Esophagus squamous epithelium (tissue), 5 donors: ENCODE measurements around the gene ZNF76. TPM values are rescaled to one million over a fixed set of nuclear protein-coding genes. Genes with fewer than 3 reads are reported as not detected.

Experiments used
- DNase-seq: peaks from one replicate; lab custom pipeline; 2025; lab: John Stamatoyannopoulos, UW
- H3K27ac ChIP-seq, 4 donors: fragments of 200-600 bp; sonication (generic); one replicate each; pipeline ENCODE4 v1.5.1; 2016 to 2019; ENCODE audit warnings: mild to moderate bottlenecking in 1 of 4
- H3K27me3 ChIP-seq, 4 donors: fragments of 200-600 bp; sonication (generic); 1 replicate in 3 of 4; 2 replicates in 1 of 4; pipeline versions ENCODE4 v1.5.1 to v1.6.0; 2017 to 2021; ENCODE audit warnings: antibody characterized with exemption in 1 of 4
- H3K36me3 ChIP-seq, 3 donors: fragments of 200-600 bp; sonication (generic); one replicate each; pipeline ENCODE4 v1.5.1; 2016 to 2019
- H3K4me1 ChIP-seq, 3 donors: fragments of 200-600 bp; sonication (generic); one replicate each; pipeline ENCODE4 v1.5.1; 2017 to 2019
- H3K4me3 ChIP-seq, 4 donors: fragments of 200-600 bp; sonication (generic); 1 replicate in 3 of 4; 2 replicates in 1 of 4; pipeline ENCODE4 v1.5.1; 2016 to 2019; ENCODE audit warnings: mild to moderate bottlenecking in 2 of 4, moderate library complexity in 1 of 4
- H3K9me3 ChIP-seq, 3 donors: fragments of 200-600 bp; sonication (generic); one replicate each; pipeline ENCODE4 v1.5.1; 2016 to 2019
- POLR2A ChIP-seq, 4 donors: fragments of 450-650 bp; IDR thresholded peaks; one replicate each; pipeline ENCODE4 v1.6.1; 2017; ENCODE audit warnings: antibody characterized with exemption in 4 of 4, mild to moderate bottlenecking in 4 of 4, moderate library complexity in 3 of 4
- WGBS, 2 donors: methylation state at CpG; one replicate each; pipeline ENCODE4 v1.1.5; 2018; 5-methylcytosine and 5-hydroxymethylcytosine counted together
- intact Hi-C: fragments of 100-400 bp; cut with DNase I; formaldehyde crosslinking; loops from one replicate; pipeline ENCODE4 v1.15.0; 2022
- total RNA-seq, 4 donors: library from RNA; depleted of rRNA; stranded (reverse); fragments of >200 nt; gene quantifications; one replicate each; pipeline ENCODE4 v1.1.0, GENCODE V29; 2016
- TF ChIP-seq, protein P1 (sequence below), 6 experiments: fragments of 450-650 bp in 4 of 6; fragments of 200-600 bp in 2 of 6; sonication (generic) in 2 of 6; IDR thresholded peaks; one replicate each; pipeline ENCODE4 v1.5.1; 2016 to 2019; ENCODE audit warnings: antibody characterized with exemption in 6 of 6, mild to moderate bottlenecking in 4 of 6, moderate library complexity in 4 of 6
- donor health status: DM: yes; HTN: yes; CAD: no.

The ZNF76 gene
- total RNA-seq, 4 donors from 2014 or later, result 10.1 to 25.0 (median 10.9) TPM

DNA sequence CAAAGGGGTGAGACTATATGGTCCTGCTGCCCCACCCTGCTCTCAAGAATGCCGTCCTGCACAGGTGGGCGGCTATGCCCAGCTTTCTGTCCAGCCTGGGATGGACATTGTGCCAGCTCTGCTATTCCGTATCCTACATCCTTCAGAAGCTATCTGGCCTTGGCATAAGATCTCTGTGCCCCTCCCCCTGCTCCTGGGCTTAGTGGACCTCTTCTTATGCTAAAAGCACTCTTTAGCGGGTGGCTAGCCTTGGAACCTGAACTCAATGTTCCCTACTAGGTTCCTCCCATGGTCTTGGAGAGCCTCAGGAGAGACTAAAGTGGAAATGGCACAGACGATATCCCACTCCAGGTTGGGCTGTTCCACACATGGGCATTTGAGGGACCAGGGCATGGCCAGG is 23.3 kb upstream of the ZNF76 start:
- WGBS, 2 donors, result 100% methylated on average over 1 to 5 of the region's 5 CpGs
- no peak overlapping the region for H3K27ac ChIP-seq
- DNase-seq, result no peak
- no peaks in the 10 kb centered on the region for H3K36me3 ChIP-seq
- intact Hi-C loops, result no loop called here
- H3K4me3 ChIP-seq, result no peak overlapping the region
- no peaks in the 10 kb centered on the region for H3K27me3 ChIP-seq
- TF ChIP-seq, protein P1, sequence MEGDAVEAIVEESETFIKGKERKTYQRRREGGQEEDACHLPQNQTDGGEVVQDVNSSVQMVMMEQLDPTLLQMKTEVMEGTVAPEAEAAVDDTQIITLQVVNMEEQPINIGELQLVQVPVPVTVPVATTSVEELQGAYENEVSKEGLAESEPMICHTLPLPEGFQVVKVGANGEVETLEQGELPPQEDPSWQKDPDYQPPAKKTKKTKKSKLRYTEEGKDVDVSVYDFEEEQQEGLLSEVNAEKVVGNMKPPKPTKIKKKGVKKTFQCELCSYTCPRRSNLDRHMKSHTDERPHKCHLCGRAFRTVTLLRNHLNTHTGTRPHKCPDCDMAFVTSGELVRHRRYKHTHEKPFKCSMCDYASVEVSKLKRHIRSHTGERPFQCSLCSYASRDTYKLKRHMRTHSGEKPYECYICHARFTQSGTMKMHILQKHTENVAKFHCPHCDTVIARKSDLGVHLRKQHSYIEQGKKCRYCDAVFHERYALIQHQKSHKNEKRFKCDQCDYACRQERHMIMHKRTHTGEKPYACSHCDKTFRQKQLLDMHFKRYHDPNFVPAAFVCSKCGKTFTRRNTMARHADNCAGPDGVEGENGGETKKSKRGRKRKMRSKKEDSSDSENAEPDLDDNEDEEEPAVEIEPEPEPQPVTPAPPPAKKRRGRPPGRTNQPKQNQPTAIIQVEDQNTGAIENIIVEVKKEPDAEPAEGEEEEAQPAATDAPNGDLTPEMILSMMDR (IDR thresholded peaks at IDR 0.05), result no peak
- TF ChIP-seq POLR2A (IDR thresholded peaks at IDR 0.05), result no peak
- H3K4me1 ChIP-seq, result peaks cover 0 to 16% (median 4%) of the 10 kb centered on the region in 3 donors
- H3K9me3 ChIP-seq, result no peaks in the 10 kb centered on the region

DNA sequence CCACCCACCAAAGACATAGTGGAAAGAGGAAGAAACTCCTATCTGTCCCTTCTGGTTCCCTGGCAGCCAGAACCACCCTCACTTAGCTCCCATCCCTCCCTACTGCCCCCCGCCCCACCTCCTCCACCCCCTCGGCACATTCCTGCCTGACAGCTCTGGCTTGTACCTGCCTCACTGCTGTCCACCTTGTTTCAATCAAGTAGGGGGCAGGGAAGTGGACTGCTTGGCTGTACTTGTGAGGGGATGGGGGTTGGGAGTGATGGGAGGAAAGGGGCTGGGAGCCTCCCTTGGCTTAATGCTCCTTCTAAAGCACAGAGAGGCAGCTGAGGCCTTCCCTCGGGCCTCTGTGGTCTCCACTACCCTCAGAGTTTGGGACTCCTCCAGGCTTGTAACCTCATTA is 22.1 kb upstream of the ZNF76 start:
- Histone ChIP-seq H3K4me1 (peaks cover 0 to 19% (median 4%) of the 10 kb centered on the region in 3 donors), H3K4me3 (no peak overlapping the region), H3K27ac (no peak overlapping the region), H3K9me3 (no peaks in the 10 kb centered on the region), H3K36me3 (no peaks in the 10 kb centered on the region), H3K27me3 (no peaks in the 10 kb centered on the region)
- 60 to 83% methylated on average over 2 to 3 of the region's 3 CpGs for WGBS, 2 donors
- no peak for TF ChIP-seq POLR2A (IDR thresholded peaks at IDR 0.05)
- TF ChIP-seq, protein P1 (IDR thresholded peaks at IDR 0.05), result no peak
- intact Hi-C loops, result no loop called here
- DNase-seq, result no peak

DNA sequence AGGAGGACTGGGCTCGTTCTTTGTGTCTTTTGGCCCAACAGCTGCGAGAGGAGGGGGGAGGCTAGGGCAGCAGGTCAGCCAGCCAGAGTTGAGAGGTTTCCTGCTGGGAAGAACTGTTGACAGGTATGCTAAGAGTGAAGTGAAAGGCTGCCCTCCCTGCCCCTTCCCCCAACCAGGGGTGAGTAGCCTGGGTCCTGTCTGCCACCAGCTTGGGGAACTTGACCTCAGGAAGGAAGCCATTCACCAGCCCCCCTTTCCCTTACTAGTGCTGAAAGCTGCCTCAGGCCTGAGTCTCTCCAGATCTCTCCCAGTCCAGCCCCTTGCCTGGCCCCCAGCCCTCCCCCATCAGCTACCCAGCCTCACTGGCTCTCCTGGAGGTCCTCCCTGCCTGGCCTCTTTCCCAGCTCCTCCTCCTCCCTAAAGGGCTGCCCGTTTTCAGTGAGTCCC is 20.7 kb upstream of the ZNF76 start:
- H3K4me3 ChIP-seq, result no peak overlapping the region
- WGBS, 2 donors, result 24 to 58% methylated on average over 3 of the region's 3 CpGs
- H3K27ac ChIP-seq, result no peak overlapping the region
- intact Hi-C loops, result no loop called here
- H3K36me3 ChIP-seq, result no peaks in the 10 kb centered on the region
- peaks cover 0 to 19% (median 4%) of the 10 kb centered on the region in 3 donors for H3K4me1 ChIP-seq
- no peaks in the 10 kb centered on the region for H3K9me3 ChIP-seq
- no peaks in the 10 kb centered on the region for H3K27me3 ChIP-seq
- TF ChIP-seq, protein P1 (IDR thresholded peaks at IDR 0.05), result no peak
- TF ChIP-seq POLR2A (IDR thresholded peaks at IDR 0.05), result no peak
- no peak for DNase-seq

DNA sequence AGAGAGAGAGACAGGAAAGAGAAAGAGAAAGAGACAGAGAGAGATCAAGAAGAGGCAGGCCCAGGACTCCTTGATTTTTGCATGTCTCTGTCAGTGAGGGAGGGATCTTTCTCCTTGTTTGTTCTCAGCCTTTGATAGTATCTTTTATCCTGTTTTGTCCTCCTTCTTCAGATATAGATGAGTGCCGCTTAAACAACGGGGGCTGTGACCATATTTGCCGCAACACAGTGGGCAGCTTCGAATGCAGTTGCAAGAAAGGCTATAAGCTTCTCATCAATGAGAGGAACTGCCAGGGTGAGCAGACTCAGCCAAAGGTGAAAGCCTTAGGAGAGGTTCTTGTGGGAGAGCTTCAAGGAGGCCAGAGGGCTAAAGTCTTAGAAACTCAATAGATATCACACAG is 20.0 kb upstream of the ZNF76 start:
- 94% methylated on average over 4 of the region's 4 CpGs; no CpG with 5 or more reads in 1 of the 2 donors for WGBS, 2 donors
- H3K4me1 ChIP-seq, result peaks cover 0 to 19% (median 4%) of the 10 kb centered on the region in 3 donors

More for the DNA sequence above, 20.0 kb upstream of the ZNF76 start:
- no peak overlapping the region for H3K27ac ChIP-seq
- H3K9me3 ChIP-seq, result no peaks in the 10 kb centered on the region
- no peaks in the 10 kb centered on the region for H3K27me3 ChIP-seq
- peaks cover 0 to 3% (median 0%) of the 10 kb centered on the region in 3 donors for H3K36me3 ChIP-seq
- H3K4me3 ChIP-seq, result no peak overlapping the region
- TF ChIP-seq, protein P1 (IDR thresholded peaks at IDR 0.05), result no peak
- no peak for TF ChIP-seq POLR2A (IDR thresholded peaks at IDR 0.05)
- no peak for DNase-seq
- intact Hi-C loops, result no loop called here
